Measurements from ENCODE around the gene UBE4A.

DNA sequence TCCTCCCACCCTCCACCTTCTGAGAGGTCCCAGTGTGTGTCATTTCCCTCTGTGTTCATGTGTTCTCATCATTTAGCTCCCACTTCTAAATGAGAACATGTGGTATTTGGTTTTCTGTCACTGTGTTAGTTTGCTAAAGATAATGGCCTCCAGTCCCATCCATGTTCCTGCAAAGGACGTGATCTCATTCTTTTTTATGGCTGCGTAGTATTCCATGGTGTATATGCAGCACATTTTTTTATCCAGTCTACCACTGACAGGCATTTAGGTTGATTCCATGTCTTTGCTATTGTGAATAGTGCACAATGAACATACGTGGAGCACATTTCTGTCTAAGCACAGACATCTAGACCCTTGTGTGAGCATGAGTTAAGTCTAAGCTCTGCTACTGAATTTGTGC, 49.1 kb upstream of the UBE4A start:
- TF ChIP-seq, protein P1, sequence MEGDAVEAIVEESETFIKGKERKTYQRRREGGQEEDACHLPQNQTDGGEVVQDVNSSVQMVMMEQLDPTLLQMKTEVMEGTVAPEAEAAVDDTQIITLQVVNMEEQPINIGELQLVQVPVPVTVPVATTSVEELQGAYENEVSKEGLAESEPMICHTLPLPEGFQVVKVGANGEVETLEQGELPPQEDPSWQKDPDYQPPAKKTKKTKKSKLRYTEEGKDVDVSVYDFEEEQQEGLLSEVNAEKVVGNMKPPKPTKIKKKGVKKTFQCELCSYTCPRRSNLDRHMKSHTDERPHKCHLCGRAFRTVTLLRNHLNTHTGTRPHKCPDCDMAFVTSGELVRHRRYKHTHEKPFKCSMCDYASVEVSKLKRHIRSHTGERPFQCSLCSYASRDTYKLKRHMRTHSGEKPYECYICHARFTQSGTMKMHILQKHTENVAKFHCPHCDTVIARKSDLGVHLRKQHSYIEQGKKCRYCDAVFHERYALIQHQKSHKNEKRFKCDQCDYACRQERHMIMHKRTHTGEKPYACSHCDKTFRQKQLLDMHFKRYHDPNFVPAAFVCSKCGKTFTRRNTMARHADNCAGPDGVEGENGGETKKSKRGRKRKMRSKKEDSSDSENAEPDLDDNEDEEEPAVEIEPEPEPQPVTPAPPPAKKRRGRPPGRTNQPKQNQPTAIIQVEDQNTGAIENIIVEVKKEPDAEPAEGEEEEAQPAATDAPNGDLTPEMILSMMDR (conservative IDR thresholded peaks at IDR 0.05; ENCODE audit: low read depth in 2 of 2): no peak
- TF ChIP-seq, protein P2, sequence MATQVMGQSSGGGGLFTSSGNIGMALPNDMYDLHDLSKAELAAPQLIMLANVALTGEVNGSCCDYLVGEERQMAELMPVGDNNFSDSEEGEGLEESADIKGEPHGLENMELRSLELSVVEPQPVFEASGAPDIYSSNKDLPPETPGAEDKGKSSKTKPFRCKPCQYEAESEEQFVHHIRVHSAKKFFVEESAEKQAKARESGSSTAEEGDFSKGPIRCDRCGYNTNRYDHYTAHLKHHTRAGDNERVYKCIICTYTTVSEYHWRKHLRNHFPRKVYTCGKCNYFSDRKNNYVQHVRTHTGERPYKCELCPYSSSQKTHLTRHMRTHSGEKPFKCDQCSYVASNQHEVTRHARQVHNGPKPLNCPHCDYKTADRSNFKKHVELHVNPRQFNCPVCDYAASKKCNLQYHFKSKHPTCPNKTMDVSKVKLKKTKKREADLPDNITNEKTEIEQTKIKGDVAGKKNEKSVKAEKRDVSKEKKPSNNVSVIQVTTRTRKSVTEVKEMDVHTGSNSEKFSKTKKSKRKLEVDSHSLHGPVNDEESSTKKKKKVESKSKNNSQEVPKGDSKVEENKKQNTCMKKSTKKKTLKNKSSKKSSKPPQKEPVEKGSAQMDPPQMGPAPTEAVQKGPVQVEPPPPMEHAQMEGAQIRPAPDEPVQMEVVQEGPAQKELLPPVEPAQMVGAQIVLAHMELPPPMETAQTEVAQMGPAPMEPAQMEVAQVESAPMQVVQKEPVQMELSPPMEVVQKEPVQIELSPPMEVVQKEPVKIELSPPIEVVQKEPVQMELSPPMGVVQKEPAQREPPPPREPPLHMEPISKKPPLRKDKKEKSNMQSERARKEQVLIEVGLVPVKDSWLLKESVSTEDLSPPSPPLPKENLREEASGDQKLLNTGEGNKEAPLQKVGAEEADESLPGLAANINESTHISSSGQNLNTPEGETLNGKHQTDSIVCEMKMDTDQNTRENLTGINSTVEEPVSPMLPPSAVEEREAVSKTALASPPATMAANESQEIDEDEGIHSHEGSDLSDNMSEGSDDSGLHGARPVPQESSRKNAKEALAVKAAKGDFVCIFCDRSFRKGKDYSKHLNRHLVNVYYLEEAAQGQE (IDR thresholded peaks at IDR 0.05; ENCODE audit: unreplicated experiment): no peak
- TF ChIP-seq POLR2AphosphoS5 (IDR thresholded peaks at IDR 0.05; ENCODE audit: low read depth) (no peak), EZH2phosphoT487 (IDR thresholded peaks at IDR 0.05; ENCODE audit: unreplicated experiment) (no peak), NANOG (IDR thresholded peaks at IDR 0.05; ENCODE audit: borderline replicate concordance) (no peak), EZH2 (IDR thresholded peaks at IDR 0.05; ENCODE audit: low read depth, unreplicated experiment) (no peak), CREB1 (CRISPR knock-in tag; IDR thresholded peaks at IDR 0.05; ENCODE audit: low read depth) (no peak), JUNB (IDR thresholded peaks at IDR 0.05; ENCODE audit: unreplicated experiment) (no peak), ZNF331 (CRISPR knock-in tag; IDR thresholded peaks at IDR 0.05; ENCODE audit: low read depth) (no peak), ZNF114 (CRISPR knock-in tag; IDR thresholded peaks at IDR 0.05) (no peak), STAT1 (IDR thresholded peaks at IDR 0.05; ENCODE audit: unreplicated experiment) (no peak)
- TF ChIP-seq, protein P3, sequence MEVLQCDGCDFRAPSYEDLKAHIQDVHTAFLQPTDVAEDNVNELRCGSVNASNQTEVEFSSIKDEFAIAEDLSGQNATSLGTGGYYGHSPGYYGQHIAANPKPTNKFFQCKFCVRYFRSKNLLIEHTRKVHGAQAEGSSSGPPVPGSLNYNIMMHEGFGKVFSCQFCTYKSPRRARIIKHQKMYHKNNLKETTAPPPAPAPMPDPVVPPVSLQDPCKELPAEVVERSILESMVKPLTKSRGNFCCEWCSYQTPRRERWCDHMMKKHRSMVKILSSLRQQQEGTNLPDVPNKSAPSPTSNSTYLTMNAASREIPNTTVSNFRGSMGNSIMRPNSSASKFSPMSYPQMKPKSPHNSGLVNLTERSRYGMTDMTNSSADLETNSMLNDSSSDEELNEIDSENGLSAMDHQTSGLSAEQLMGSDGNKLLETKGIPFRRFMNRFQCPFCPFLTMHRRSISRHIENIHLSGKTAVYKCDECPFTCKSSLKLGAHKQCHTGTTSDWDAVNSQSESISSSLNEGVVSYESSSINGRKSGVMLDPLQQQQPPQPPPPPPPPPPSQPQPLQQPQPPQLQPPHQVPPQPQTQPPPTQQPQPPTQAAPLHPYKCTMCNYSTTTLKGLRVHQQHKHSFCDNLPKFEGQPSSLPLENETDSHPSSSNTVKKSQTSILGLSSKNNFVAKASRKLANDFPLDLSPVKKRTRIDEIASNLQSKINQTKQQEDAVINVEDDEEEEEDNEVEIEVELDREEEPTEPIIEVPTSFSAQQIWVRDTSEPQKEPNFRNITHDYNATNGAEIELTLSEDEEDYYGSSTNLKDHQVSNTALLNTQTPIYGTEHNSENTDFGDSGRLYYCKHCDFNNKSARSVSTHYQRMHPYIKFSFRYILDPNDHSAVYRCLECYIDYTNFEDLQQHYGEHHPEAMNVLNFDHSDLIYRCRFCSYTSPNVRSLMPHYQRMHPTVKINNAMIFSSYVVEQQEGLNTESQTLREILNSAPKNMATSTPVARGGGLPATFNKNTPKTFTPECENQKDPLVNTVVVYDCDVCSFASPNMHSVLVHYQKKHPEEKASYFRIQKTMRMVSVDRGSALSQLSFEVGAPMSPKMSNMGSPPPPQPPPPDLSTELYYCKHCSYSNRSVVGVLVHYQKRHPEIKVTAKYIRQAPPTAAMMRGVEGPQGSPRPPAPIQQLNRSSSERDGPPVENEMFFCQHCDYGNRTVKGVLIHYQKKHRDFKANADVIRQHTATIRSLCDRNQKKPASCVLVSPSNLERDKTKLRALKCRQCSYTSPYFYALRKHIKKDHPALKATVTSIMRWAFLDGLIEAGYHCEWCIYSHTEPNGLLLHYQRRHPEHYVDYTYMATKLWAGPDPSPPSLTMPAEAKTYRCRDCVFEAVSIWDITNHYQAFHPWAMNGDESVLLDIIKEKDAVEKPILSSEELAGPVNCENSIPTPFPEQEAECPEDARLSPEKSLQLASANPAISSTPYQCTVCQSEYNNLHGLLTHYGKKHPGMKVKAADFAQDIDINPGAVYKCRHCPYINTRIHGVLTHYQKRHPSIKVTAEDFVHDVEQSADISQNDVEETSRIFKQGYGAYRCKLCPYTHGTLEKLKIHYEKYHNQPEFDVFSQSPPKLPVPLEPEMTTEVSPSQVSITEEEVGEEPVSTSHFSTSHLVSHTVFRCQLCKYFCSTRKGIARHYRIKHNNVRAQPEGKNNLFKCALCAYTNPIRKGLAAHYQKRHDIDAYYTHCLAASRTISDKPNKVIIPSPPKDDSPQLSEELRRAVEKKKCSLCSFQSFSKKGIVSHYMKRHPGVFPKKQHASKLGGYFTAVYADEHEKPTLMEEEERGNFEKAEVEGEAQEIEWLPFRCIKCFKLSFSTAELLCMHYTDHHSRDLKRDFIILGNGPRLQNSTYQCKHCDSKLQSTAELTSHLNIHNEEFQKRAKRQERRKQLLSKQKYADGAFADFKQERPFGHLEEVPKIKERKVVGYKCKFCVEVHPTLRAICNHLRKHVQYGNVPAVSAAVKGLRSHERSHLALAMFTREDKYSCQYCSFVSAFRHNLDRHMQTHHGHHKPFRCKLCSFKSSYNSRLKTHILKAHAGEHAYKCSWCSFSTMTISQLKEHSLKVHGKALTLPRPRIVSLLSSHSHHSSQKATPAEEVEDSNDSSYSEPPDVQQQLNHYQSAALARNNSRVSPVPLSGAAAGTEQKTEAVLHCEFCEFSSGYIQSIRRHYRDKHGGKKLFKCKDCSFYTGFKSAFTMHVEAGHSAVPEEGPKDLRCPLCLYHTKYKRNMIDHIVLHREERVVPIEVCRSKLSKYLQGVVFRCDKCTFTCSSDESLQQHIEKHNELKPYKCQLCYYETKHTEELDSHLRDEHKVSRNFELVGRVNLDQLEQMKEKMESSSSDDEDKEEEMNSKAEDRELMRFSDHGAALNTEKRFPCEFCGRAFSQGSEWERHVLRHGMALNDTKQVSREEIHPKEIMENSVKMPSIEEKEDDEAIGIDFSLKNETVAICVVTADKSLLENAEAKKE (CRISPR knock-in tag; IDR thresholded peaks at IDR 0.05): no peak
